Activated CD4-positive, alpha-beta T cell treated with anti-CD3 and anti-CD28 coated beads, Interleukin-2, amount 10 ng/mL, durations not matched to agents 24 days and 14 days (primary cell): Measurements from ENCODE around the gene NEB. TPM values are rescaled to one million over a fixed set of nuclear protein-coding genes. Genes with fewer than 3 reads are reported as not detected.
"Not testable (repeated sequence)": the region's sequence is repeated elsewhere in the genome, so short reads cannot be mapped to it uniquely, and the experiment has no call there.

Experiments
- DNase-seq: peaks from one replicate; pipeline ENCODE4 v3.0.0; 2022
- H3K27ac Mint-ChIP-seq: one replicate; pipeline ENCODE4 v1.8.0; 2022; ENCODE audit warnings: mild to moderate bottlenecking, mixed read lengths
- H3K27me3 Mint-ChIP-seq: one replicate; pipeline ENCODE4 v1.8.0; 2022; ENCODE audit warnings: mixed read lengths
- H3K36me3 Mint-ChIP-seq: one replicate; pipeline ENCODE4 v1.8.0; 2022; ENCODE audit warnings: low read depth, mild to moderate bottlenecking, mixed read lengths
- H3K4me1 Mint-ChIP-seq: one replicate; pipeline ENCODE4 v1.8.0; 2021; ENCODE audit warnings: mixed read lengths
- H3K4me3 Mint-ChIP-seq: one replicate; pipeline ENCODE4 v1.8.0; 2022; ENCODE audit warnings: mild to moderate bottlenecking, moderate library complexity, mixed read lengths
- H3K9me3 Mint-ChIP-seq: one replicate; pipeline ENCODE4 v1.8.0; 2021; ENCODE audit warnings: mixed read lengths
- intact Hi-C: fragments of 100-400 bp; cut with micrococcal nuclease; formaldehyde crosslinking; loops from one replicate; pipeline ENCODE4 v1.15.1; 2023
- total RNA-seq: library from RNA; stranded (reverse); gene quantifications from 2 replicates; pipeline ENCODE4 v1.2.3, GENCODE V29; 2022

The NEB gene
- total RNA-seq, 1 donor from 2014 or later = 0.02 TPM

- peak; percentile 59 for DNase-seq
- not testable (repeated sequence) for H3K9me3 Mint-ChIP-seq
Observed at GRCh38 chr2:151591250-151591907, 142.9 kb downstream of the NEB start.

DNA sequence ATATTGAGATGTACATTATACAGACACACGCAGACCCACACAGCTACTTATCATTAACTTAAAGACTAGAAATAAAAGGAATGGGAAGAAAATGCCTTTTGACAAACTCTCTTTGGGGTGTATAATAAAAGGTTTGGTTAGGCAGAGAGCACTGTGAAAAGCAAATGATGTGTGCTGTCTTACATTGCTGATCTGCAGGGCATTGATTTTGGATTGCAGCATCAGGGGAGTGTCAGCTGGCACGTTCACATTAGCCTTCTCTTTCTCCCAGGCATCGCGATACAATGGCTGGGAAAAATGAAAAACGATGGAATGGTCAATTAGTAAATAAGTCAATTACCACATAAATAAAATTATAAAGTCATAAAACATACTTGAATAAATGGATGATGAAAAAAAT is 153.0 kb downstream of the NEB start:
- H3K4me1 Mint-ChIP-seq, intact Hi-C loops, DNase-seq, H3K27ac Mint-ChIP-seq, H3K9me3 Mint-ChIP-seq, H3K4me3 Mint-ChIP-seq, H3K27me3 Mint-ChIP-seq, H3K36me3 Mint-ChIP-seq: not testable (repeated sequence)

More at GRCh38 chr2:151591250-151591907, 142.9 kb downstream of the NEB start:
- H3K27ac Mint-ChIP-seq, H3K27me3 Mint-ChIP-seq, H3K4me1 Mint-ChIP-seq, H3K36me3 Mint-ChIP-seq, H3K4me3 Mint-ChIP-seq, intact Hi-C loops: not testable (repeated sequence)

- H3K4me1 Mint-ChIP-seq, H3K36me3 Mint-ChIP-seq, H3K27ac Mint-ChIP-seq, H3K27me3 Mint-ChIP-seq, H3K4me3 Mint-ChIP-seq, intact Hi-C loops, H3K9me3 Mint-ChIP-seq, DNase-seq: not testable (repeated sequence)
Observed at GRCh38 chr2:151580697-151581096, 153.6 kb downstream of the NEB start.

GRCh38 chr2:151577116-151577515 is 157.2 kb downstream of the NEB start:
- Mint-ChIP-seq H3K9me3 (no peaks in the 10 kb centered on the region), H3K36me3 (no peaks in the 10 kb centered on the region), H3K27ac (no peak overlapping the region), H3K4me3 (no peak overlapping the region), H3K27me3 (no peaks in the 10 kb centered on the region), H3K4me1 (no peaks in the 10 kb centered on the region)
- DNase-seq = no peak
- intact Hi-C loops = no loop called here

- Mint-ChIP-seq H3K27ac (no peak overlapping the region), H3K4me3 (no peak overlapping the region), H3K36me3 (no peaks in the 10 kb centered on the region), H3K4me1 (no peaks in the 10 kb centered on the region), H3K9me3 (no peaks in the 10 kb centered on the region), H3K27me3 (no peaks in the 10 kb centered on the region)
- intact Hi-C loops = no loop called here
- DNase-seq = no peak
Observed at GRCh38 chr2:151576080-151576479, 158.2 kb downstream of the NEB start.

DNA sequence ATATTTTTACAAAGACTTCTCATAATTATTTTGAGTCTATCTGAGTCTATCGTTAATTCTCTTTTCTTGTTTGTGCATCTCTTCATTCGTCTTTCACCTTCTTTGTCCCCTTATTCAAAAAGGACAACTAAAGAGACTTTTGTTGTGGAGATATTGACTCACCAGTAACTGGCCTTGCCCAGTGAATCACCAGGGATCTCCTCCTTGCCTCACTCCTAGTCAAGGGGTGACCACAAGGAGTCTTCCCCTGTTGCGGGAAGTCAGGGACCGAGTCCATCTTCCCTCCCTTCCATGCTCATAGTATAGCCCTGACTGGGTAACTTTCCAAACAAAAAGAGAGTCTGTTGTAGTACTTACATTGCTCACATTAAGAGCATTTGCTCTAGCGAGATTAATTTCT is 158.9 kb downstream of the NEB start:
- no peak overlapping the region for H3K27ac Mint-ChIP-seq
- no peaks in the 10 kb centered on the region for H3K4me1 Mint-ChIP-seq

DNA sequence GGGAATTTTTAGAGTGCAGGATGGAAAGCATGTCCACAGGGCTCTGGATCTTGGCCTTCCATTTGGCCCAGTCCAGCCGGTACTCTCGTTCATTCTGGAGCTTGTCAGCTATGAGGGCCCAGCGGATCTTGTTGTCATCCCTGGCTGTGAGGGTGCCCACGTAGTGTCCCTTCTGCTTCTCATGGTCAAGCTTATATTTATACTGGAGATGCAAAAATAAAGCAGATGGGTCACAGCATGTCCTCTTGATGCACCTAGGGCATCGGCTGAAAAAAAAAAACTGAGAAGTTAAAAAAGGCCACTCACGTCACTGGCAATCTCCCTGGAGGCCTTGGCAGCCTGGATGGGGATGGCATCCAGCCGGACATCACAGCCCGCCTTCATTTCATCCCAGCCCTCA is 164.1 kb downstream of the NEB start:
- DNase-seq = no peak
- H3K4me3 Mint-ChIP-seq = no peak overlapping the region
- no peaks in the 10 kb centered on the region for H3K4me1 Mint-ChIP-seq
- H3K36me3 Mint-ChIP-seq = no peaks in the 10 kb centered on the region
- no peaks in the 10 kb centered on the region for H3K27me3 Mint-ChIP-seq
- no peaks in the 10 kb centered on the region for H3K9me3 Mint-ChIP-seq
- H3K27ac Mint-ChIP-seq = no peak overlapping the region
- intact Hi-C loops = no loop called here

More for the DNA sequence above, 158.9 kb downstream of the NEB start:
- no peaks in the 10 kb centered on the region for H3K36me3 Mint-ChIP-seq
- no peaks in the 10 kb centered on the region for H3K9me3 Mint-ChIP-seq
- H3K4me3 Mint-ChIP-seq = no peak overlapping the region
- no peak for DNase-seq
- intact Hi-C loops = no loop called here
- H3K27me3 Mint-ChIP-seq = no peaks in the 10 kb centered on the region

DNA sequence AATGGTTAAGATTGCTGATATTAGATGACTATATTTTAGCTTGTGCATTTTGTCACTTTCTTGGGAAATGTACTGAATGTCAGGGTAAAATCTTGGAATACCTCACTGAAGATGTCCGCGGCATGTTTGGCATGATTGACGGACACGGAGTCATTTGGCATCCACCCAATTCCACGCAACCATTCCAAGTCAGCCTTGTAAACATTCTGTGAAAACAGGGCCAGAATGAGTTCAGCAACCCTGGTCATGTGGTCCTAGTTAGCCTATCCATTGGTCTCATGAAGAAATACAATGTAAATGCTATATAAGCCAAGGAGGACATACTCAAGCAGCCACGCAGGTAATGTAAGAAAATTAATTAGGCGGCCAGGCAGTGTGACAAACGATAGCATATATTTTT is 165.1 kb downstream of the NEB start:
- no peak for DNase-seq
- intact Hi-C loops = no loop called here
- Mint-ChIP-seq H3K4me1 (no peaks in the 10 kb centered on the region), H3K27ac (no peak overlapping the region), H3K27me3 (no peaks in the 10 kb centered on the region), H3K4me3 (no peak overlapping the region), H3K36me3 (no peaks in the 10 kb centered on the region), H3K9me3 (no peaks in the 10 kb centered on the region)

- Mint-ChIP-seq H3K9me3 (no peaks in the 10 kb centered on the region), H3K4me1 (no peaks in the 10 kb centered on the region), H3K27me3 (no peaks in the 10 kb centered on the region), H3K4me3 (no peak overlapping the region), H3K27ac (no peak overlapping the region), H3K36me3 (no peaks in the 10 kb centered on the region)
- intact Hi-C loops = no loop called here
- no peak for DNase-seq
Observed at GRCh38 chr2:151568501-151568900, 165.8 kb downstream of the NEB start.

DNA sequence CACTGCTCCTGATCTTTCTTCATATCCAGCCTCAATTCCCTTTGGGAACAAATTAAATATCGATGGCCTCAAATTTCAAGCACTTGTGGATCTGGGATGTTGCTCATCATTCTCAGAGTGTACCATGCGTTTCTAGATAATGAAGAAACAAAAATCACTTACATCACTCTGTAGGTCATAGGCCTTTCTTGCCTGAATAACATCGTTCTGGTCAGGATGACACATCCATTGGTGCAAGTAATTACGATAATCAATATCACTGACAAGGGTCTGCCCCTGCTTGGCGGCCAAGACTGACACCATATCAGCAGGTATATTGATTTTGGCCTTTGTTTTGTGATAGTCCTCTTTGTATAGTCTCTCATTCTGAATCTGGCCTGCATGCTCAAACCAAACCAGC is 167.3 kb downstream of the NEB start:
- no peak for DNase-seq
- H3K36me3 Mint-ChIP-seq = no peaks in the 10 kb centered on the region
- no peaks in the 10 kb centered on the region for H3K27me3 Mint-ChIP-seq
- H3K27ac Mint-ChIP-seq = no peak overlapping the region
- no peaks in the 10 kb centered on the region for H3K4me1 Mint-ChIP-seq
- no peaks in the 10 kb centered on the region for H3K9me3 Mint-ChIP-seq
- H3K4me3 Mint-ChIP-seq = no peak overlapping the region
- intact Hi-C loops = no loop called here

DNA sequence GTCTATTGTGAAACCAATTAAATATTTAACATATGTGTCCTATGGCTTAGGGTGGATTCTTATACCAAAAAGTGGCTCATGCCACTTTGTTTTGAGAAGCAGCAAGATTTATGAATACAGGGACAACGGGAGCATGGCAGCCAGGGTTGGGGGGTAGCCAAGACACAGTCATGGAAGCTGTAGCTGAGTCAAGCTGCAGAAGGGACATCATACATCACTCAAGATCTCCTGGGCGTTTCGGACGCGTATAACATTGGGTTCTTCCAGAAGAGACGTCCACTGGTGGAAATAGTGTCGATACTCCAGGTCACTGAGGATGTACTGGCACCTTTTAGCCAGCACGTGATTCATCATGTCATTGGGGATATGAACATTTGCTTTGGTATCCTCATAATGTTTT is 171.9 kb downstream of the NEB start:
- peaks cover 9% of the 10 kb centered on the region for H3K27me3 Mint-ChIP-seq
- DNase-seq = no peak
- H3K27ac Mint-ChIP-seq = no peak overlapping the region
- no peaks in the 10 kb centered on the region for H3K4me1 Mint-ChIP-seq
- intact Hi-C loops = no loop called here
- peaks cover 3% of the 10 kb centered on the region for H3K9me3 Mint-ChIP-seq
- H3K36me3 Mint-ChIP-seq = no peaks in the 10 kb centered on the region
- no peak overlapping the region for H3K4me3 Mint-ChIP-seq

GRCh38 chr2:151560289-151560688 is 174.0 kb downstream of the NEB start:
- H3K4me1 Mint-ChIP-seq = no peaks in the 10 kb centered on the region

DNA sequence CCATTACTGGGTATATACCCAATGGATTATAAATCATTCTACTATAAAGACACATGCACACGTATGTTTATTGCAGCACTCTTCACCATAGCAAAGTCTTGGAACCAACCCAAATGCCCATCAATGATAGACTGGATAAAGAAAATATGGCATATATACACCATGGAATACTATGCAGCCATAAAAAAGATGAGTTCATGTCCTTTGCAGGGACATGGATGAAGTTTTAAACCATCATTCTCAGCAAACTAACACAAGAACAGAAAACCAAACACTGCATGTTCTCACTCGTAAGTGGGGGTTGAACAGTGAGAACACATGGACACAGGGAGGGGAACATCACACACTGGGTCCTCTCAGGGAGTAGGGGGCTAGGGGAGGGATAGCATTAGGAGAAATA is 174.8 kb downstream of the NEB start:
- H3K9me3 Mint-ChIP-seq, H3K4me1 Mint-ChIP-seq, intact Hi-C loops, DNase-seq, H3K4me3 Mint-ChIP-seq, H3K36me3 Mint-ChIP-seq, H3K27ac Mint-ChIP-seq: not testable (repeated sequence)
- peaks cover 12% of the 10 kb centered on the region for H3K27me3 Mint-ChIP-seq

More at GRCh38 chr2:151560289-151560688, 174.0 kb downstream of the NEB start:
- Mint-ChIP-seq H3K9me3 (peaks cover 3% of the 10 kb centered on the region), H3K4me3 (no peak overlapping the region), H3K36me3 (no peaks in the 10 kb centered on the region), H3K27ac (no peak overlapping the region), H3K27me3 (peaks cover 12% of the 10 kb centered on the region)
- intact Hi-C loops = no loop called here
- no peak for DNase-seq

DNA sequence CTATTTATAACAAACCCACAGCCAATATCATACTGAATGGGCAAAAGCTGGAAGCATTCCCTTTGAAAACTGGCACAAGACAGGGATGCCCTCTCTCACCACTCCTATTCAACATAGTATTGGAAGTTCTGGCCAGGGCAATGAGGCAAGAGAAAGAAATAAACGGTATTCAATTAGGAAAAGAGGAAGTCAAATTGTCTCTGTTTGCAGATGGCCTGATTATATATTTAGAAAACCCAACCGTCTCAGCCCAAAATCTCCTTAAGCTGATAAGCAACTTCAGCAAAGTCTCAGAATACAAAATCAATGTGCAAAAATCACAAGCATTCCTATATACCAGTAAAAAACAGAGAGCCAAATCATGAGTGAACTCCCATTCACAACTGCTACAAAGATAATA is 176.4 kb downstream of the NEB start:
- DNase-seq, intact Hi-C loops, H3K4me3 Mint-ChIP-seq, H3K36me3 Mint-ChIP-seq, H3K4me1 Mint-ChIP-seq, H3K9me3 Mint-ChIP-seq, H3K27ac Mint-ChIP-seq: not testable (repeated sequence)
- peaks cover 12% of the 10 kb centered on the region for H3K27me3 Mint-ChIP-seq

DNA sequence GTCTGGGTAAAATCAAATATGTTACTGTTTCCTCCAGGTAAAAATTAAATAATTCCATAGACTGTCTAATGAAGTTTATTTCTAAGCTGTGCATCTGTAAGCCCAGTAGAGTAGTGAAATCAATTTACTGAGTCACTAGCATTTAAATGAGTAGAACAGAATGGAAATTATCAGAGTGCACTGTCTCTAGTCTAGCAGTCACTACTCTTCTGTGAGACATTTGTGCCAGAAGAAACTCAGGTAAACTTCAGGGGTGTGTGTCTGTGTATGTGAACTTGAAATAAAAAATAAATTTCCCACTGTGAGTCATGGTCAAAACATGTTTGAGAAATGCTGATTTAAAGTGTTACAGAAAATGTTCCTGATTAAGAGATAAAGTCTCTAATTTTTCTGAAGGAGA is 178.2 kb downstream of the NEB start:
- H3K27ac Mint-ChIP-seq = no peak overlapping the region
- peaks cover 12% of the 10 kb centered on the region for H3K27me3 Mint-ChIP-seq

More for the DNA sequence above, 178.2 kb downstream of the NEB start:
- intact Hi-C loops = no loop called here
- H3K36me3 Mint-ChIP-seq = no peaks in the 10 kb centered on the region
- H3K4me1 Mint-ChIP-seq = no peaks in the 10 kb centered on the region
- H3K4me3 Mint-ChIP-seq = no peak overlapping the region
- peaks cover 3% of the 10 kb centered on the region for H3K9me3 Mint-ChIP-seq
- no peak for DNase-seq
